ENCODE measurements around the gene CFAP119. TPM values are rescaled to one million over a fixed set of nuclear protein-coding genes. Genes with fewer than 3 reads are reported as not detected.

Gene CFAP119
- total RNA-seq, 1 donor from 2014 or later = 5.2 TPM

Other genes starting within 250 kb of the CFAP119 start
- 31.4 TPM for gene ZNF768, start 235.5 kb downstream of the CFAP119 start, total RNA-seq (ENCODE audit: unreplicated experiment)
- gene ZNF747, start 227.2 kb downstream of the CFAP119 start, total RNA-seq (ENCODE audit: unreplicated experiment) = 9.7 TPM
- 13.8 TPM for gene ZNF764, start 203.7 kb downstream of the CFAP119 start, total RNA-seq (ENCODE audit: unreplicated experiment)
- gene ZNF688, start 190.3 kb downstream of the CFAP119 start, total RNA-seq (ENCODE audit: unreplicated experiment) = 9.6 TPM
- 33.5 TPM for gene ZNF785, start 176.4 kb downstream of the CFAP119 start, total RNA-seq (ENCODE audit: unreplicated experiment)
- 12.0 TPM for gene ZNF689, start 151.7 kb downstream of the CFAP119 start, total RNA-seq (ENCODE audit: unreplicated experiment)
- gene PRR14, start 111.1 kb downstream of the CFAP119 start, total RNA-seq (ENCODE audit: unreplicated experiment) = 45.3 TPM
- gene FBRS, start 103.6 kb downstream of the CFAP119 start, total RNA-seq (ENCODE audit: unreplicated experiment) = 60.9 TPM
- gene SRCAP, start 62.9 kb downstream of the CFAP119 start, total RNA-seq (ENCODE audit: unreplicated experiment) = 62.2 TPM
- gene PHKG2, start 13.6 kb downstream of the CFAP119 start, total RNA-seq (ENCODE audit: unreplicated experiment) = 27.5 TPM
- 108 TPM for gene RNF40, start 260 bp upstream of the CFAP119 start, total RNA-seq (ENCODE audit: unreplicated experiment)
- gene ZNF629, start 25.1 kb upstream of the CFAP119 start, total RNA-seq (ENCODE audit: unreplicated experiment) = 29.7 TPM
- gene BCL7C, start 132.0 kb upstream of the CFAP119 start, total RNA-seq (ENCODE audit: unreplicated experiment) = 53.9 TPM
- 3.4 TPM for gene CTF1, start 134.6 kb upstream of the CFAP119 start, total RNA-seq (ENCODE audit: unreplicated experiment)
- gene FBXL19, start 161.5 kb upstream of the CFAP119 start, total RNA-seq (ENCODE audit: unreplicated experiment) = 117 TPM
- 42.9 TPM for gene ORAI3, start 187.0 kb upstream of the CFAP119 start, total RNA-seq (ENCODE audit: unreplicated experiment)
- 23.4 TPM for gene SETD1A, start 195.7 kb upstream of the CFAP119 start, total RNA-seq (ENCODE audit: unreplicated experiment)
- gene HSD3B7, start 223.1 kb upstream of the CFAP119 start, total RNA-seq (ENCODE audit: unreplicated experiment) = 5.3 TPM
- gene STX1B, start 248.6 kb upstream of the CFAP119 start, total RNA-seq (ENCODE audit: unreplicated experiment) = 5.5 TPM